ENCODE results near the gene CPM.
"Not testable (repeated sequence)": the region's sequence is repeated elsewhere in the genome, so short reads cannot be mapped to it uniquely, and the experiment has no call there.

CPM gene

DNA sequence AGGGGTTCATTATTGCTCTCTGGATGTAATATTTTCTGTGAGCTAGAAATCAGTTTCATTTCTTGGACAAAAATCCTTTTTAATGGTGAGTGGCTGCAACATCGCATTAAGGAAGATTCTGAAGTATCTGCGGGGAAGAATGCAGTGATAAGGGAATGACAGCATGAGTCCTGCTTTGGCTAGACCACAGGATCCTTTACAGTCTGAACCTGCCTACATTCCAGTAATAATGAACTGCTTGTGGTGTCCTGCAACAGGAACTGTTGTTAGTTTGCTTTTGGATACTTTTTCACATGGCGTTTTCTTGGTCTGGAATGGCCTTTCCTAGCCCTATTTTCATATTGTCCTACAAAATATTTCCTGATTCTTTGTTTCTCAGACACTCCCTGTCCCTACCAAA is 109.3 kb downstream of the CPM start:
- DNase-seq (ENCODE audit: low read depth) = no peak
- no peak overlapping the region for H3K4me3 ChIP-seq (ENCODE audit: low read depth, low read length)
- TF ChIP-seq, protein P1, sequence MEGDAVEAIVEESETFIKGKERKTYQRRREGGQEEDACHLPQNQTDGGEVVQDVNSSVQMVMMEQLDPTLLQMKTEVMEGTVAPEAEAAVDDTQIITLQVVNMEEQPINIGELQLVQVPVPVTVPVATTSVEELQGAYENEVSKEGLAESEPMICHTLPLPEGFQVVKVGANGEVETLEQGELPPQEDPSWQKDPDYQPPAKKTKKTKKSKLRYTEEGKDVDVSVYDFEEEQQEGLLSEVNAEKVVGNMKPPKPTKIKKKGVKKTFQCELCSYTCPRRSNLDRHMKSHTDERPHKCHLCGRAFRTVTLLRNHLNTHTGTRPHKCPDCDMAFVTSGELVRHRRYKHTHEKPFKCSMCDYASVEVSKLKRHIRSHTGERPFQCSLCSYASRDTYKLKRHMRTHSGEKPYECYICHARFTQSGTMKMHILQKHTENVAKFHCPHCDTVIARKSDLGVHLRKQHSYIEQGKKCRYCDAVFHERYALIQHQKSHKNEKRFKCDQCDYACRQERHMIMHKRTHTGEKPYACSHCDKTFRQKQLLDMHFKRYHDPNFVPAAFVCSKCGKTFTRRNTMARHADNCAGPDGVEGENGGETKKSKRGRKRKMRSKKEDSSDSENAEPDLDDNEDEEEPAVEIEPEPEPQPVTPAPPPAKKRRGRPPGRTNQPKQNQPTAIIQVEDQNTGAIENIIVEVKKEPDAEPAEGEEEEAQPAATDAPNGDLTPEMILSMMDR (IDR thresholded peaks at IDR 0.05; ENCODE audit: control insufficient read depth, extremely low read depth, insufficient read depth) = no peak

DNA sequence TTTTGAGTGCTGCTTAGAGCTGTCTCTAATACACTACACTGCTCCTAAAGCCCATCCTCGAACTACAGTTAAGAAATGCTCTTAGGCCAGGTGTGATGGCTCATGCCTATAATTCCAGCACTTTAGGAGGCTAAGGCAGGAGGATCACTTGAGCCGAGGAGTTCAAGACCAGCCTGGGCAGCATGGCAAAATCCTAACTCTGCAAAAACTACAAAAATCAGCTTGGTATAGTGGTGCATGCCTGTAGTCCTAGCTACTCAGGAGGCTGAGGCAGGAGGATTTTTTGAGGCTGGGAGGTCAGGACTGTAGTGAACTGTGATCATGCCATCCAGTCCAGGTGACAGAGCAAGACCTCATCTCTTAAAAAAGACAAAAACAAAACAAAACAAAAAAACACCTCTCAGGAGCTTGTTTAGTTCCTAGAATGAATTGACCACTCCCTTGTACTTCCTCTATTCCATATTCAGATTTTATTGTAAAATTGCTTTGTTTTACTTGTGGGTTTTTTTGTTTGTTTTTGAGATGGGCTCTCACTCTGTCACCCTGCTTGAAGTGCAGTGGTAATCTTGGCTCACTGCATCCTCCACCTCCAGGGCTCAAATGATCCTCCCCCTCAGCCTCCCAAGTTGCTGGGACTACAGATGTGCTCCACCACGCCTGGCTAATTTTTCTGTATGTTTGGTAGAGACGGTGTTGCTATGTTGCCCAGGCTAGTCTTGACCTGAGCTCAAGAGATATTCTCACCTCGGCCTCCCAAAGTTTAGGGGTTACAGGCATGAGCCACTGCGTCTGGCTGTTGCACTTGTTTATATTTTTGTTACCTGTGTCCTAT is 111.4 kb downstream of the CPM start:
- TF ChIP-seq, protein P1 (IDR thresholded peaks at IDR 0.05; ENCODE audit: control insufficient read depth, extremely low read depth, insufficient read depth) = no peak
- H3K4me3 ChIP-seq (ENCODE audit: low read depth, low read length) = no peak overlapping the region
- no peak for DNase-seq (ENCODE audit: low read depth)

DNA sequence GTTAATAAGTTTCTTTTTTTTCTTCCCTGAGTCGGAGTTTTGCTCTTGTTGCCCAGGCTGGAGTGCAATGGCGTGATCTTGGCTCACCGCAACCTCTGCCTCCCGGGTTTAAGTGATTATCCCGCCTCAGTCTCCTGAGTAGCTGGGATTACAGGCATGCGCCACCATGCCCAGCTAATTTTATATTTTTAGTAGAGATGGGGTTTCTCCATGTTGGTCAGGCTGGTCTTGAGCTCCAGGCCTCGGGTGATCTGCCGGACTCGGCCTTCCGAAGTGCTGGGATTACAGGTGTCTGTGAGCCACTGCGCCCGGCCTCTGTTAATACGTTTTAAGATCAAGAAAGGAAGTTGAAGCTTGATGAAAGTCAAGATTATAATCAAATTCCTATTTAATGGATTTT is 113.5 kb downstream of the CPM start:
- H3K4me3 ChIP-seq (ENCODE audit: low read depth, low read length); DNase-seq (ENCODE audit: low read depth): not testable (repeated sequence)

DNA sequence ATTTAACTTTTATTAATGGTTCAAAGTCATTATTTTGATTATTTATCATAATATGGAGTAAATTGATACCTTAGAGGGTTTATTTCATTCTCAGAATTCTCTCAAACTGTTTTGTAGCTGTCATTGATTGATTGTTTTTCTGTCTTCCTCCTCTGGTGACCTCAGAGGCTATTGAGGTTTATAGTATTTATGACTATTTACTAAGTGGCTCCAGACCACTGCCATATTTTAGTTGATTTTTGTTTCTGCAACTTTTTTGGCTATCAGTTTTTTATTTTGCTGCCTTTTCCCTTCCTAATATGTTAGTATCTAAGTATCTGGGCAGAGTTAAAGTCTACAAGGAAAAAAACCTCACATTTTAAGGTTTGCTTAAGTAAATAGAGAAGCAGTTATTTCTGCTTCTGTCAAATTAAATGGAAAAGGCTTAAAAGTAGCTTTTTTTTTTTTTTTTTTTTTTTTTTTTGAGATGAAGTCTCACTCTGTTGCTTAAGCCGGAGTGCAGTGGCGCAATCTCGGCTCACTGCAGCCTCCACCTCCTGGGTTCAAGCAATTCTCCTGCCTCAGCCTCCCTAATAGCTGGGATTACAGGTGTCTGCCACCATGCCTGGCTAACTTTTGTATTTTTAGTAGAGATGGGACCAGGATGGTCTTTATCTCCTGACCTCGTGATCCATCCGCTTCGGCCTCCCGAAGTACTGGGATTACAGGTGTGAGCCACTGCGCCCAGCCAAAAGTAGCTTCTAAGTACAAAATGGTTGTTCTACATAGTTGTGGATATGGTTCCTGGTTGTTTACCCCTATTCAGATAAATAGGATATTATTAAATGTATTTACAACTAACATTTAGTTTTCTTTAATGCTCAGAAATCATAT is 116.8 kb downstream of the CPM start:
- DNase-seq (ENCODE audit: low read depth) = no peak
- no peak overlapping the region for H3K4me3 ChIP-seq (ENCODE audit: low read depth, low read length)
- TF ChIP-seq, protein P1 (IDR thresholded peaks at IDR 0.05; ENCODE audit: control insufficient read depth, extremely low read depth, insufficient read depth) = no peak

DNA sequence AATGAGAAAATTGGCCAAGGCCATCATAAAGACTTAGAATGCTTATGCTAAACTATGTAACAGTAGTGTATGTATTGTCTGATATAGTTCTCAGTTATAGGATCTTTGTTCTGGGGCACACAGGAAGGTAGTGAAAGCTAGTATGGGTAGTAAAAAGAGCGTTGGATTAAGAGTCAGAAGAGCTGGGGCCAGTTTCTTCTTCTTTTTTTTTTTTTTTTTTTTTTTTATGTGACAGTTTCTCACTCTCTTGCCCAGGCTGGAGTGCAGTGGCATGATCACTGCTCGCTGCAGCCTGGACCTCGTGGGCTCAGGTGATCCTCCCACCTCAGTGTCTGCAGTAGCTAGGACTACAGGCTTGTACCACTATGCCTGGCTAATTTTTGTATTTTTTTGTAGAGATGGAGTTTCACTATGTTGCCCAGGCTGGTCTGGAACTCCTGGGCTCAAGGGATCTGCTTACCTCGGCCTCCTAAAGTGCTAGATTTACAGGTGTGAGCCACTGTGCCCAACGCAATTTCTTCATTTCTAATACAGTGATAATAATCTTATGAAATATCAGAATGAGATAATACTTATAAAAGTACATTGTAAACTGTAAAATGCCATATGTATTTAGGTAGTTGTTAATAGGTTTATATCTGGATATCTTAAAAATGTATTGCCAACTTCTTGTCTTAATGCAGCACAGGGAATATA is 117.6 kb downstream of the CPM start:
- TF ChIP-seq, protein P1 (IDR thresholded peaks at IDR 0.05; ENCODE audit: control insufficient read depth, extremely low read depth, insufficient read depth) = no peak
- DNase-seq (ENCODE audit: low read depth) = no peak
- H3K4me3 ChIP-seq (ENCODE audit: low read depth, low read length) = no peak overlapping the region

DNA sequence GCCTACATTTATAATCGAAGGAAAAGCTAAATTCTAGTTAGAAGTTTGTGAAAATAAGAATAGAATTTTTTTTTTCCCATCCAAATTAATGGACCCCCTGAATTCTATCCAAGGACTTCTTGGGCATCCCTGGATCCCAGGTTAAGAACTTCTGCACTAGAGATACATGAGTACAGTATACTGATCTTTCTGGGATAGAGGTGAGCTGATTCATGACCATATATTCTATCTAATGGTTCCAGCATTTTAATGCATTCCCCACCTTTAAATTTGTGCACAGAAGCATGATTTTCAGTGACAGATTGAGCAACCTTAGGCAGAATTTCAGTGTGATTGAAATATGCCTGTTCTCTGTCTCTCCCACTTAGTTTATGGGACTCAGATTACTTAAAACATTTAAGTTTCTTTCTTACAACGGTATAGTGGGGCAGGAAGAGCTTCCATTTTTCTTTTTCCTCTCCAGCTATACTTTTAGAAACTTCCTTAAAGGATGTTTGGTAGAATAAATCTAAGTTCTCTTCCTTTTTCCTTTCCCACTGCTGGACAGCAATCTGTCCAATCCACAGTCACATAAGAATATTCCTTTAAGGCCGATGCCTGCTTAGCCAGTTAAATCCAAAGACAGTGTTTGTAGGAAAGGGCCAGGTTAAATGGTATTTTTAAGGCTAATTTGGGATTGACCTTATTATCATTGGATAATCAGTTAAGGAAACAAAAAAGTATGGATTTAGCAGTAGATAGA is 118.3 kb downstream of the CPM start:
- no peak overlapping the region for H3K4me3 ChIP-seq (ENCODE audit: low read depth, low read length)

More for the DNA sequence above, 118.3 kb downstream of the CPM start:
- TF ChIP-seq, protein P1 (IDR thresholded peaks at IDR 0.05; ENCODE audit: control insufficient read depth, extremely low read depth, insufficient read depth) = no peak
- DNase-seq (ENCODE audit: low read depth) = no peak
